Testis (tissue), 3 donors: ENCODE data around the gene FBXW8. TPM values are rescaled to one million over a fixed set of nuclear protein-coding genes. Genes with fewer than 3 reads are reported as not detected.

Source experiments
- DNase-seq: peaks from one replicate; pipeline ENCODE4 v3.0.0-alpha.2; 2019
- H3K27ac ChIP-seq, 2 donors: fragments of 200-600 bp; sonication (generic); one replicate each; pipeline ENCODE4 v1.5.1; 2019
- H3K27me3 ChIP-seq: fragments of 200-600 bp; sonication (generic); one replicate; pipeline ENCODE4 v1.5.1; 2019
- H3K36me3 ChIP-seq: fragments of 200-600 bp; sonication (generic); one replicate; pipeline ENCODE4 v1.5.1; 2017; ENCODE audit warnings: low read depth; ENCODE audit errors: missing control alignments
- H3K4me1 ChIP-seq: fragments of 200-600 bp; sonication (generic); one replicate; pipeline ENCODE4 v1.5.1; 2019
- H3K4me3 ChIP-seq, 2 donors: fragments of 200-600 bp; sonication (generic); one replicate each; pipeline ENCODE4 v1.5.1; 2017 to 2019
- H3K9me3 ChIP-seq: fragments of 200-600 bp; sonication (generic); one replicate; pipeline ENCODE4 v1.5.1; 2017
- POLR2A ChIP-seq: fragments of 450-650 bp; IDR thresholded peaks from one replicate; pipeline ENCODE4 v1.6.1; 2017; ENCODE audit warnings: antibody characterized with exemption, mild to moderate bottlenecking, moderate library complexity
- WGBS, 2 donors: methylation state at CpG; one replicate each; pipeline ENCODE4 v1.1.5; 2018; 5-methylcytosine and 5-hydroxymethylcytosine counted together
- intact Hi-C: fragments of 100-400 bp; cut with DNase I; formaldehyde crosslinking; loops from one replicate; pipeline ENCODE4 v1.15.1; 2023; ENCODE audit warnings: low total_unique reads
- polyA plus RNA-seq: library from polyadenylated mRNA; stranded (reverse); fragments of 350-450 nt; fragmentation: Illumina TruSeq; extraction: RNeasy Lipid Tissue Mini Kit (QIAGEN cat#74804); gene quantifications from one replicate; pipeline ENCODE4 v1.2.3, GENCODE V29; 2014; ENCODE audit warnings: low read depth, low replicate concordance; ENCODE audit not compliant: insufficient read depth
- total RNA-seq, 2 donors: library from RNA; depleted of rRNA; stranded (reverse); fragments of >200 nt; gene quantifications; one replicate each; pipeline ENCODE4 v1.2.3, GENCODE V29; 2016
- TF ChIP-seq, protein P1 (sequence below), 3 experiments: fragments of 450-650 bp in 2 of 3; fragments of 200-600 bp in 1 of 3; sonication (generic) in 1 of 3; IDR thresholded peaks; one replicate each; pipeline ENCODE4 v1.5.1; 2016 to 2019; ENCODE audit warnings: antibody characterized with exemption in 3 of 3, mild to moderate bottlenecking in 2 of 3, moderate library complexity in 1 of 3

FBXW8 gene
- total and polyA plus RNA-seq, 3 donors from 2014 or later = 11.1 to 32.8 (median 31.0) TPM

DNA sequence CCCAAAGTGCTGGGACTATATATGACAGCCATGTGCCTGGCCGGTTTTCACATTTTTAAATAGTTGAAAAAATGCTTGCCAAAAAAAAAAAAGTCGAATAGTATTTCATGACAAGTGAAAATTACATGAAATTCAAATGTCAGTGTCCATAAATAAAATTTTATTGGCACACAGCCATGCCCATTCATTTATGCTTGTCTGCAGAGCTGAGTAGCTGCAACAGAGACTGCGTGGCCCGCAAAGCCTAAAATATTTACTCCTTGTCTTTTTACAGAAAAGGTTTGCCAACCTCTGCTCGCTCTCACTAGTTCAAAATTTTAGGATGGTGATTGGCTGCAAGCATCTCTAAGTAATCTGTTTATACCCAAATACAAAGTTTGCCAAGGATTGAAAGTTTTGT lies 139.3 kb downstream of the FBXW8 start:
- no peak for DNase-seq
- Histone ChIP-seq H3K36me3 (no peaks in the 10 kb centered on the region), H3K27me3 (no peaks in the 10 kb centered on the region), H3K9me3 (no peaks in the 10 kb centered on the region), H3K4me1 (no peaks in the 10 kb centered on the region), H3K27ac (no peak overlapping the region), H3K4me3 (no peak overlapping the region)
- WGBS, 2 donors = 78 to 85% methylated on average over 5 of the region's 5 CpGs
- intact Hi-C loops = no loop called here
- TF ChIP-seq, protein P1, sequence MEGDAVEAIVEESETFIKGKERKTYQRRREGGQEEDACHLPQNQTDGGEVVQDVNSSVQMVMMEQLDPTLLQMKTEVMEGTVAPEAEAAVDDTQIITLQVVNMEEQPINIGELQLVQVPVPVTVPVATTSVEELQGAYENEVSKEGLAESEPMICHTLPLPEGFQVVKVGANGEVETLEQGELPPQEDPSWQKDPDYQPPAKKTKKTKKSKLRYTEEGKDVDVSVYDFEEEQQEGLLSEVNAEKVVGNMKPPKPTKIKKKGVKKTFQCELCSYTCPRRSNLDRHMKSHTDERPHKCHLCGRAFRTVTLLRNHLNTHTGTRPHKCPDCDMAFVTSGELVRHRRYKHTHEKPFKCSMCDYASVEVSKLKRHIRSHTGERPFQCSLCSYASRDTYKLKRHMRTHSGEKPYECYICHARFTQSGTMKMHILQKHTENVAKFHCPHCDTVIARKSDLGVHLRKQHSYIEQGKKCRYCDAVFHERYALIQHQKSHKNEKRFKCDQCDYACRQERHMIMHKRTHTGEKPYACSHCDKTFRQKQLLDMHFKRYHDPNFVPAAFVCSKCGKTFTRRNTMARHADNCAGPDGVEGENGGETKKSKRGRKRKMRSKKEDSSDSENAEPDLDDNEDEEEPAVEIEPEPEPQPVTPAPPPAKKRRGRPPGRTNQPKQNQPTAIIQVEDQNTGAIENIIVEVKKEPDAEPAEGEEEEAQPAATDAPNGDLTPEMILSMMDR (IDR thresholded peaks at IDR 0.05) = no peak
- no peak for TF ChIP-seq POLR2A

DNA sequence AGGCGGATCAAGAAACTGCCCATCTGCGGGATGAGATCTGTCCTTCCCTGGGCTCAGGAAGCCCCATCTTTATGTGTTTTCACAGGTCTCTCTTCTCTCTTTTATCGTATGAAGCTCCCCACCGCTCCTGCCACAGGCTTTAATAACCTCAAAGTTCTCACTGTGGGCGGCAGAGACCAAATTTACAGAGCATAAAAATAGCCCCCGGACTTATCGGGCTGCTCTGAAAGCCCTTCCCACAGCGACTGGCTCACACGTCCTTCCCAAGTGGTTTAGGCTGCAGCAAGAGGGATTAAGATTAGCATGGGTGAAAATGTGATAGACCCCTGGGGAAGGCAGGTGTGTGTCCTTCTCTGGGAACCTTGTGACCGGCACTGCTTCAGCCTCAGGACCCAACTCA lies 140.6 kb downstream of the FBXW8 start:
- H3K27ac ChIP-seq = no peak overlapping the region
- TF ChIP-seq POLR2A = no peak
- TF ChIP-seq, protein P1 (IDR thresholded peaks at IDR 0.05) = no peak
- H3K9me3 ChIP-seq = no peaks in the 10 kb centered on the region
- intact Hi-C loops = no loop called here
- no peaks in the 10 kb centered on the region for H3K4me1 ChIP-seq
- H3K36me3 ChIP-seq = no peaks in the 10 kb centered on the region
- H3K27me3 ChIP-seq = no peaks in the 10 kb centered on the region
- no peak overlapping the region for H3K4me3 ChIP-seq
- 70 to 88% methylated on average over 10 of the region's 10 CpGs for WGBS, 2 donors
- DNase-seq = no peak

DNA sequence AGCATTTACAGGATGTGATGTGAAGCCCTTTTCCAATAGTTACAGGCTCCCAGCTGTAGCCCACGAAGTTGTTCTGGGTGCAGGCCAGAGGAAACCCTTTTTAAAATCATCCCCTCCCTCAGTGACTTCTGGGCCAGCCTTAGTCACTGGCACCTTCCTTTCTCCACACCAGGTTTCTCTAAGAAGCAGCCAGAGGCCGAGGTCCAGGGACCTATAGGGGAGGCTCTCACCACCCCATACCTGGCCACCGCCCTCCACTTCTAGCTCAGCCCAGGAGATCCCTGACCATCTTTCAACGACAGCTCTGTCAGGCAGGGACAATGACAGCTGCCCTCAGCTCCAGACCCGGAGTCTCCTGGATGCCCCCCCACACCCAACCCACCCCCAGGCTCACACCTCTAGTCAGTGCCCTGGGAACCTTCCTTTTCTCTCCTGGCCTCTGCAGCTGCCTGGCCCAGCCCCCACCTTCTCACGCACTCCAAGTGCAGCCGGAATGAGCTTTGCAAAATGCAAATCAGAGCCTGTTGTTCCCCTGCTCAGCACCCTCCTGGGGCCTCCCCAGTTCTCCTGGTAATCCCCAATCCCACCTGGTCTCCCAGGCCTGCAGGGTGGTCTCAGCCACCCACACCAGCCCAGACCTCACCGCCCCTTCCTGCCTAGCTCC lies 141.8 kb downstream of the FBXW8 start:
- Histone ChIP-seq H3K27me3 (no peaks in the 10 kb centered on the region), H3K36me3 (no peaks in the 10 kb centered on the region), H3K4me1 (no peaks in the 10 kb centered on the region), H3K9me3 (no peaks in the 10 kb centered on the region), H3K4me3 (no peak overlapping the region), H3K27ac (no peak overlapping the region)
- no peak for TF ChIP-seq POLR2A
- TF ChIP-seq, protein P1 (IDR thresholded peaks at IDR 0.05) = no peak
- intact Hi-C loops = no loop called here
- WGBS, 2 donors = 75 to 79% methylated on average over 8 of the region's 8 CpGs
- DNase-seq = no peak

DNA sequence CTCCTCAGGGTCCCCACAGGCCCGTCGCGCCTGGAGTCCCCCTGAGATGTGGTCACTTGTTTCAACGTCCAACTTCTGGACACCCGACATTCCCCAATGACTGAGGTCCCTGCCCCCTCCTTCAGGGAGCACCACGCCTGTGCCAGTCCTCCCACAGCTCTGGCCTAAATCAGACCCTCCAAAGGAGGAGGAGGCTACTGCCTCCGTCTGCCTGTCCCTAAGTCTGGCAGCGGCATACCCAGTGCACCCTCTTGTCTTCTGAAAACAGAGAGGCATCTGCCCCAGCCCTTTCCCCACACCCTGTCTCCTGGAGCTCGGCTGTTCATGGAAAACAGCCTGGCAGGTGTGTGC lies 142.3 kb downstream of the FBXW8 start:
- Histone ChIP-seq H3K27me3 (no peaks in the 10 kb centered on the region), H3K4me3 (no peak overlapping the region), H3K9me3 (no peaks in the 10 kb centered on the region), H3K36me3 (no peaks in the 10 kb centered on the region), H3K4me1 (no peaks in the 10 kb centered on the region), H3K27ac (no peak overlapping the region)
- intact Hi-C loops = no loop called here
- WGBS, 2 donors = 85 to 93% methylated on average over 9 of the region's 9 CpGs
- TF ChIP-seq, protein P1 (IDR thresholded peaks at IDR 0.05) = no peak
- no peak for TF ChIP-seq POLR2A
- DNase-seq = no peak

DNA sequence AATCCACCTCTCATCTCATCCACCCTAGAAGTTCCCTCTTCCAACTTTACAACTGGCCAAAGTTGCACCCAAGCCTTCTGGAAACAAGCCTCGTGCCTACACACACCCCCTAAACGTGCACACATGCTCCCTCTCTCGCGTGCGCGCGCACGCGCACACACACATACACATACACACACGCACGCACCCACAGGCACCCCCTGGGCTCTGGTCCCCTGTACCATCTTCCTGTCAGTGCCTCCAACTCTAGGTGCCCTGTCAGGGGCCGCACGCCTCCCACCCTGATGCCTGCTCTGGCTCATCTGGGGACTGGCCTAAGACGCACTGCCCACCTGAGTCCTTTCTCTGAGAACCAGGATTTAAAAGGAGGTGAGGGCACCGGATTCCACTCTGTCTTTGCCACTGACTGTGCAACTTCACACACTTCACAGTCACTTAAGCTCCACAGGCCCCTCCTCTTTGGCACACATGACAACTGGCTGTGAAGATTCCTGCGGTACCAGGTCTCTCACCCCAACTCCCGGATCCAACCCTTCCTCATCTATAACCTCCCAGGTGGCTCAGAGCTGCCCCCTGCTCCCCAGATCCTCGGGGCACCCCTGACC lies 142.9 kb downstream of the FBXW8 start:
- Histone ChIP-seq H3K4me3 (no peak overlapping the region), H3K27me3 (no peaks in the 10 kb centered on the region), H3K27ac (no peak overlapping the region), H3K9me3 (no peaks in the 10 kb centered on the region), H3K36me3 (no peaks in the 10 kb centered on the region), H3K4me1 (no peaks in the 10 kb centered on the region)
- DNase-seq = no peak
- intact Hi-C loops = no loop called here
- TF ChIP-seq POLR2A = no peak
- TF ChIP-seq, protein P1 (IDR thresholded peaks at IDR 0.05) = no peak
- WGBS, 2 donors = 84 to 85% methylated on average over 17 to 18 of the region's 18 CpGs
